ENCODE data around the gene HSF2BP.
"Not testable (repeated sequence)": the region's sequence is repeated elsewhere in the genome, so short reads cannot be mapped to it uniquely, and the experiment has no call there.

DNA sequence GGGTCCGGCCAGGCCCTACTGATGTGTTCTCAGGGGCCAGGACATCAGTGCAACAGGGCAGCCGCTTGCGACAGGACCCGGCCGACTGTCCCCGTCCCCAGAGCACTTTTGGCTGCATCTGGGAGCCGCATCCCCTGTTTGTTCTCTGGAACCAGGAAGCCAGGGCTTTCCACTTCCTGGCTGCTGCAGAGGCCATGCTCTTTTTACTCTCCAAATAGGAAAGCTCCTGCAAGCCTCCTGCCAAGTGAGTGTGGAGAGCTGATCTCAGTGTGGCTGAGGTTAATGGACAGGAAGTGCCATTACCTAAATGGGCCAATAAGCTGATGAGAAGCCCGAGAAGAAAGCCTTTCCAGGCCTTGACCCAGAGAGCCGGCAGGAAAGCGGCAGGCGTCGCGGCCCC is 180.1 kb downstream of the HSF2BP start:
- not testable (repeated sequence) for TF ChIP-seq POLR2A (IDR thresholded peaks at IDR 0.05; ENCODE audit: low read depth); POLR2AphosphoS5 (IDR thresholded peaks at IDR 0.05)
